ENCODE measurements around the gene FNBP1L.
A peak's percentile ranks its signal among the peaks of the same experiment; 100 is the strongest.

The FNBP1L gene

GRCh38 chr1:93566227-93566626 is 118.3 kb downstream of the FNBP1L start:
- Mint-ChIP-seq H3K27ac (peak overlapping the region in 2 of 3 experiments; percentile 29 to 33), H3K36me3 (ENCODE audit: low read depth) (peaks cover 66% of the 10 kb centered on the region), H3K9me3 (no peaks in the 10 kb centered on the region), H3K4me3 (no peak overlapping the region), H3K27me3 (ENCODE audit: low read depth) (no peaks in the 10 kb centered on the region), H3K4me1 (peaks cover 6% of the 10 kb centered on the region)
- TF ChIP-seq CTCF (IDR thresholded peaks at IDR 0.05; ENCODE audit: unreplicated experiment in 3 of 3) = no peak

DNA sequence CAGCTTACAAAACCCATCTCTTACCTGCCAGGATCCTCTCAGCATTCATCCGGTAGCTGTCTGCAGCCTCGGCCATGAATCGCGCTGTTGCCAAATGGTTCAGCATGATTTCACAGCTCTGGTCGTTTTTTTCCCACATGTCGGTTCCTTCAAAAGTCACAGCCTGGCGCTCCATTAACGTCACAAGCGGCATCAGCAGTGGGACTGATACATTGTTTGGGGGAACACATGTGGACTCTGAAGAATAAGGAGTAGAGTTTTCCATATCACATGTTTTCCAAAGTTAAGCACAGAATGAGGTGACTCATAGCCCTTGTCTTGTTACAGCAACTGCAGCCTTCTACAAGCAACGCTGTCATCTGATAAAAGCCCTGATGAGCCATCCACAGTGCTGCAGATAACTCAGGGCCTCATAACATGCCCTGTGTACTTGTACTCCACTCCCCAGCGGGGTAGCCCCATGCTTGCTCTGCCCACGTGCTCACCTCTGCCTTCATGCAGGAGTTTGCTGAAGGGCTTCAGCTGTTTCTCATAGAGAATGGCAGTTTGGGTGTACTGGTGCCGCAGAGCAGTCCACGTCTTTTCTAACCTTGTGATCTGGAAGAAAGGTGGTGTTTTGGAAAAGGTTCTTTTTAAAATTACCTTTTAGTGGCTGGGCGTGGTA is 119.5 kb downstream of the FNBP1L start:
- H3K27ac Mint-ChIP-seq = peak overlapping the region in 2 of 3 experiments; percentile 82 to 86
- H3K4me3 Mint-ChIP-seq = no peak overlapping the region
- H3K27me3 Mint-ChIP-seq (ENCODE audit: low read depth) = no peaks in the 10 kb centered on the region
- H3K4me1 Mint-ChIP-seq = peaks cover 6% of the 10 kb centered on the region
- H3K36me3 Mint-ChIP-seq (ENCODE audit: low read depth) = peaks cover 62% of the 10 kb centered on the region
- no peaks in the 10 kb centered on the region for H3K9me3 Mint-ChIP-seq
- no peak for TF ChIP-seq CTCF (IDR thresholded peaks at IDR 0.05; ENCODE audit: unreplicated experiment in 3 of 3)

- Mint-ChIP-seq H3K36me3 (ENCODE audit: low read depth) (peaks cover 63% of the 10 kb centered on the region), H3K9me3 (no peaks in the 10 kb centered on the region), H3K27me3 (ENCODE audit: low read depth) (no peaks in the 10 kb centered on the region), H3K4me3 (no peak overlapping the region), H3K4me1 (peaks cover 14% of the 10 kb centered on the region), H3K27ac (no peak overlapping the region)
- TF ChIP-seq CTCF (IDR thresholded peaks at IDR 0.05; ENCODE audit: unreplicated experiment in 3 of 3) = no peak
Observed at GRCh38 chr1:93569489-93569888, 121.6 kb downstream of the FNBP1L start.

GRCh38 chr1:93571623-93572310 is 123.8 kb downstream of the FNBP1L start:
- no peaks in the 10 kb centered on the region for H3K9me3 Mint-ChIP-seq
- H3K36me3 Mint-ChIP-seq (ENCODE audit: low read depth) = peaks cover 55% of the 10 kb centered on the region
- no peak overlapping the region for H3K4me3 Mint-ChIP-seq
- TF ChIP-seq CTCF (IDR thresholded peaks at IDR 0.05; ENCODE audit: unreplicated experiment in 3 of 3) = no peak
- H3K4me1 Mint-ChIP-seq = peaks cover 31% of the 10 kb centered on the region
- no peak overlapping the region for H3K27ac Mint-ChIP-seq
- H3K27me3 Mint-ChIP-seq (ENCODE audit: low read depth) = no peaks in the 10 kb centered on the region

- Mint-ChIP-seq H3K4me3 (no peak overlapping the region), H3K4me1 (peaks cover 44% of the 10 kb centered on the region), H3K27ac (peak overlapping the region; percentile 13 to 95 (median 30)), H3K36me3 (ENCODE audit: low read depth) (peaks cover 36% of the 10 kb centered on the region), H3K9me3 (no peaks in the 10 kb centered on the region), H3K27me3 (ENCODE audit: low read depth) (no peaks in the 10 kb centered on the region)
- no peak for TF ChIP-seq CTCF (IDR thresholded peaks at IDR 0.05; ENCODE audit: unreplicated experiment in 3 of 3)
Observed at GRCh38 chr1:93573940-93574469, 126.1 kb downstream of the FNBP1L start.
